Measurements from ENCODE around the gene GPR82. TPM values are rescaled to one million over a fixed set of nuclear protein-coding genes. Genes with fewer than 3 reads are reported as not detected.

The GPR82 gene
- total RNA-seq, 5 donors from 2014 or later (not counting 1 experiment from before 2014, with no cell fraction given), result 0.07 to 0.22 (median 0.15) TPM; not detected in 2

DNA sequence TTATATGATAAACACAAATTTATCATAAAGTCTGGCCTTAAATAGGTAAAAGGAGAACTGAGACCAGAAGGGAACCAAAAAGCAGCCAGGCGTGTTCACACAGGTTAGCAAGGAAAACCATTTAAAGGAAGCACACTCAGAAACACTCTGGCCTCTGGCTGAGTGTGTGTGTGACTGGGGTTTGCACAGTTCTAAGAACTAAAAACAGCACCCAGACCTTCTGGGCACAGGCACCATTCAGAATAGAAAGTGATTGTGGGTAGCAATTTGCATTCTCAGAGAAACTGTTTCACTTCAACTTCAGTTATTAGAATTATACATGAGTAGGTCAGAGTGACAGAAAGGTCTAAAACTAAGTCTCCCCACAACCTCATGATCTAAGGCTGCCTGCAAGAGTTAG lies 10.0 kb downstream of the GPR82 start:
- ATAC-seq (replicated peaks in 1 of 4) (peak in 1 of 4 experiments; percentile 28), DNase-seq (peak in 2 of 35 experiments; percentile 1 to 5)
- Mint-ChIP-seq H3K36me3 (peaks cover 5% of the 10 kb centered on the region), H3K4me3 (no peak overlapping the region), H3K4me1 (peaks cover 5 to 26% (median 12%) of the 10 kb centered on the region in 3 donors), H3K9me3 (no peaks in the 10 kb centered on the region), H3K27me3 (peaks cover 0 to 8% of the 10 kb centered on the region in 2 donors), H3K27ac (peak overlapping the region; percentile 9 to 74)
- POLR2A ChIA-PET, result no interaction called here
- CTCF ChIA-PET, result no interaction called here
- Histone ChIP-seq H3K27me3 (replicated peaks in 1 of 2; ENCODE audit: control insufficient read depth in 2 of 2, extremely low read depth in 1 of 2, insufficient read depth in 2 of 2, low read length in 1 of 2) (no peaks in the 10 kb centered on the region), H3K4me3 (ENCODE audit: control insufficient read depth in 1 of 2, extremely low read depth in 1 of 2, low read length in 1 of 2) (no peak overlapping the region), H3K4me1 (ENCODE audit: control insufficient read depth in 1 of 2, extremely low read depth in 1 of 2, insufficient read depth in 2 of 2, low read length in 2 of 2) (peaks cover 6 to 10% of the 10 kb centered on the region in 2 experiments), H3K36me3 (ENCODE audit: control insufficient read depth in 2 of 2, extremely low read depth in 1 of 2, insufficient read depth in 1 of 2, low read length in 1 of 2) (no peaks in the 10 kb centered on the region), H3K9me3 (no peaks in the 10 kb centered on the region), H3K27ac (ENCODE audit: low read length) (no peak overlapping the region)
- no CpG with 5 or more reads among the region's 1 CpG for WGBS (ENCODE audit: insufficient coverage)

DNA sequence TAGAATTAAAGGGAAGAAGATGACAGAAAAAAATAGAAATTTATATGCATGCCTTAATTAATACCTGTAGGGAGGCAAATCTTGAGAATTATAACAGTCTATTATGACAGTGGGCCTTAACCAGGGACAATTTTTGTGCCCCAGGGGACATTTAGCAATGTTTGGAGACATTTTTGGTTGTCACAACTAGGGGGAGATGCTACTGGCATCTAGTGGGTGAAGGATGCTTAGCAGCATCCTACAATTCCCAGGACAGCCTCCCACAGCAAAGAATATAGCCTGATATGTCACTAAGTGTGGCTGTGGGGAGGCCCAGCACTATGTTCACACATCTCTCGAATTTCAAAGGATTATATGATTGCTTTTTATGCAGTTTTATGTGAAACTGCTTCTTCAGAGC lies 10.5 kb downstream of the GPR82 start:
- WGBS (ENCODE audit: insufficient coverage), result no CpG with 5 or more reads among the region's 1 CpG
- Histone ChIP-seq H3K36me3 (ENCODE audit: control insufficient read depth in 2 of 2, extremely low read depth in 1 of 2, insufficient read depth in 1 of 2, low read length in 1 of 2) (no peaks in the 10 kb centered on the region), H3K27ac (ENCODE audit: low read length) (no peak overlapping the region), H3K4me1 (ENCODE audit: control insufficient read depth in 1 of 2, extremely low read depth in 1 of 2, insufficient read depth in 2 of 2, low read length in 2 of 2) (peaks cover 6 to 10% of the 10 kb centered on the region in 2 experiments), H3K27me3 (replicated peaks in 1 of 2; ENCODE audit: control insufficient read depth in 2 of 2, extremely low read depth in 1 of 2, insufficient read depth in 2 of 2, low read length in 1 of 2) (no peaks in the 10 kb centered on the region), H3K4me3 (ENCODE audit: control insufficient read depth in 1 of 2, extremely low read depth in 1 of 2, low read length in 1 of 2) (no peak overlapping the region), H3K9me3 (no peaks in the 10 kb centered on the region)
- Mint-ChIP-seq H3K27me3 (peaks cover 0 to 8% of the 10 kb centered on the region in 2 donors), H3K4me1 (peaks cover 5 to 26% (median 12%) of the 10 kb centered on the region in 3 donors), H3K27ac (peak overlapping the region; percentile 9 to 74), H3K9me3 (no peaks in the 10 kb centered on the region), H3K4me3 (no peak overlapping the region), H3K36me3 (peaks cover 5% of the 10 kb centered on the region)
- ChIA-PET CTCF (no interaction called here), POLR2A (no interaction called here)
- ATAC-seq (replicated peaks in 1 of 4) (peak in 1 of 4 experiments; percentile 32), DNase-seq (peak in 1 of 35 experiments; percentile 29)

DNA sequence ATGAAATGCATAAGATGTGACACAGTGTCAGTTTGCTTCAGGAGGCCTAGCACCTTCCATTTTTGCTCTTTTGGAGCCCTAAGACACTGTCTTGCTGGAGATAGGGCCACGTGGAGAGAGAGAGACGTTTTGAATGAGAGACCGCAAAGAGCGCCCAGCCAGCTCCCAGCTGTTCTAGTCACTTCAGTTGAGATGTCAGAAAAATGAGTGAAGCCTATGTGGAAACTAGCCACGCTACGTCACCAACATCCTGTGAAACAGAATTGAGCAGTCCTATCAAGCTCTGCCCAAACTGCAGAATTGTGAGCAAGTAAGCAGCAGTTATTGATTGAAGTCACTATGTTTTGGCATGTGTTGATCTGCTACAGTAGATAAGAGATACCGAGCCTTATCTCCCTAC lies 13.1 kb downstream of the GPR82 start:
- DNase-seq, result peak in 28 of 35 experiments; percentile 1 to 50 (median 12)

DNA sequence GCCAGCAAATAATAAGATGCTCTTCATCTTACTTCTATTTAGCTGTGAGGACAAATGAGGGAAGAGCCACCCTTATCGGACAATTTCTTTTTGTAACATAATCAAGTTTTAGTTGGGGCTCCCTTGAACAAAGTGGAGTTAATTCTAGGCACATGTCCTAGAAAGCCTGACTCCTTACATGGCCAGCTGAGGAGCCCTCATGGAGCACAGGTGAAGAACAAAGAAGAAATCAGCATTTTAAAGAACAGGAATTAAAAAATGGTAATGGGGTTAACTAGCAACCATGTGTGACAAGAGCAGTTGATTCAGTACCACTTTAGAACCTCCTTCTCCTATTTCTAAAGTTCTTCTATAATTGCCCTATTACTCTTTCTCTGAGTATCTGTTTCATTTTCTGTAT lies 15.9 kb downstream of the GPR82 start:
- Histone ChIP-seq H3K9me3 (no peaks in the 10 kb centered on the region), H3K4me1 (ENCODE audit: control insufficient read depth in 1 of 2, extremely low read depth in 1 of 2, insufficient read depth in 2 of 2, low read length in 2 of 2) (peaks cover 3 to 4% of the 10 kb centered on the region in 2 experiments), H3K27me3 (replicated peaks in 1 of 2; ENCODE audit: control insufficient read depth in 2 of 2, extremely low read depth in 1 of 2, insufficient read depth in 2 of 2, low read length in 1 of 2) (no peaks in the 10 kb centered on the region), H3K4me3 (ENCODE audit: control insufficient read depth in 1 of 2, extremely low read depth in 1 of 2, low read length in 1 of 2) (no peak overlapping the region), H3K27ac (ENCODE audit: low read length) (no peak overlapping the region), H3K36me3 (ENCODE audit: control insufficient read depth in 2 of 2, extremely low read depth in 1 of 2, insufficient read depth in 1 of 2, low read length in 1 of 2) (peaks cover 0 to 3% of the 10 kb centered on the region in 2 donors)
- Mint-ChIP-seq H3K27ac (no peak overlapping the region), H3K27me3 (peaks cover 0 to 8% of the 10 kb centered on the region in 2 donors), H3K4me3 (no peak overlapping the region), H3K36me3 (peaks cover 23% of the 10 kb centered on the region), H3K9me3 (no peaks in the 10 kb centered on the region), H3K4me1 (peaks cover 5 to 29% (median 13%) of the 10 kb centered on the region in 3 donors)
- ATAC-seq (replicated peaks in 1 of 4) (no peak), DNase-seq (no peak)
- WGBS (ENCODE audit: insufficient coverage), result no CpG with 5 or more reads among the region's 1 CpG
- POLR2A ChIA-PET, result interaction anchor here in 1 of 2 donors (0.6 kb wide), 2 partner anchors 9 to 39 kb away, joined by 3 to 4 read pairs; no protein-coding TSS in a partner anchor
- CTCF ChIA-PET, result interaction anchor here in 1 of 2 donors (0.6 to 1.2 kb wide), 2 partner anchors 19 to 142 kb away, joined by 3 to 7 read pairs; no protein-coding TSS in a partner anchor

More for the DNA sequence above, 13.1 kb downstream of the GPR82 start:
- Mint-ChIP-seq H3K27ac (peak overlapping the region in 1 of 2 donors; percentile 51), H3K27me3 (peaks cover 0 to 8% of the 10 kb centered on the region in 2 donors), H3K4me1 (peaks cover 5 to 31% (median 10%) of the 10 kb centered on the region in 3 donors), H3K36me3 (peaks cover 6% of the 10 kb centered on the region), H3K9me3 (no peaks in the 10 kb centered on the region), H3K4me3 (no peak overlapping the region)
- WGBS (ENCODE audit: insufficient coverage), result no CpG with 5 or more reads among the region's 7 CpGs
- CTCF ChIA-PET, result no interaction called here
- POLR2A ChIA-PET, result interaction anchor here in 1 of 2 donors (0.9 kb wide), 1 partner anchor 156 kb away, joined by 4 read pairs; no protein-coding TSS in a partner anchor
- Histone ChIP-seq H3K4me3 (ENCODE audit: control insufficient read depth in 1 of 2, extremely low read depth in 1 of 2, low read length in 1 of 2) (no peak overlapping the region), H3K36me3 (ENCODE audit: control insufficient read depth in 2 of 2, extremely low read depth in 1 of 2, insufficient read depth in 1 of 2, low read length in 1 of 2) (no peaks in the 10 kb centered on the region), H3K27ac (ENCODE audit: low read length) (no peak overlapping the region), H3K27me3 (replicated peaks in 1 of 2; ENCODE audit: control insufficient read depth in 2 of 2, extremely low read depth in 1 of 2, insufficient read depth in 2 of 2, low read length in 1 of 2) (no peaks in the 10 kb centered on the region), H3K9me3 (no peaks in the 10 kb centered on the region), H3K4me1 (ENCODE audit: control insufficient read depth in 1 of 2, extremely low read depth in 1 of 2, insufficient read depth in 2 of 2, low read length in 2 of 2) (peaks cover 6 to 10% of the 10 kb centered on the region in 2 experiments)
- peak in 2 of 4 experiments; percentile 54 to 70 for ATAC-seq (replicated peaks in 1 of 4)

DNA sequence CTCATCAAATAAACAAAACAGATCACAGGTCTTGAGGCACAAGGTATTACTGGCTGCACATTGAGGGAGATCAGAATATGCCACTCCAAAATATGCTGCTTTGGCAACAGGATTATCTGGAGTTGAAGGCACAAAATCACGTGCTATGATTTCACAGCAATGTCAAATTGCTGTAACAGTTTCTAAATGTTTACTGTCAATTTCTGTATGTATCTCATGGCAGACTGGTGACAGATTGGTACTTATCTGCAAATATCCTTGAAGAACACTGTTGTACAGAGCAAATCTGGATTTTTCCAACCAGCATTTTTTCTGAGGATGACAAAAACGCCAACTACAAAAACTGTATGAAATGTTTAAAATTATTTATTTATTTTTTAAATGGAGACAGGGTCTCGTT lies 26.7 kb downstream of the GPR82 start:
- Histone ChIP-seq H3K4me3 (ENCODE audit: control insufficient read depth in 1 of 2, extremely low read depth in 1 of 2, low read length in 1 of 2) (no peak overlapping the region), H3K36me3 (ENCODE audit: control insufficient read depth in 2 of 2, extremely low read depth in 1 of 2, insufficient read depth in 1 of 2, low read length in 1 of 2) (no peaks in the 10 kb centered on the region), H3K27ac (ENCODE audit: low read length) (no peak overlapping the region), H3K4me1 (ENCODE audit: control insufficient read depth in 1 of 2, extremely low read depth in 1 of 2, insufficient read depth in 2 of 2, low read length in 2 of 2) (peaks cover 0 to 2% of the 10 kb centered on the region in 2 experiments), H3K27me3 (replicated peaks in 1 of 2; ENCODE audit: control insufficient read depth in 2 of 2, extremely low read depth in 1 of 2, insufficient read depth in 2 of 2, low read length in 1 of 2) (no peaks in the 10 kb centered on the region), H3K9me3 (no peaks in the 10 kb centered on the region)
- ChIA-PET CTCF (interaction anchor here in 1 of 2 donors (0.5 kb wide), 1 partner anchor 22 kb away, joined by 4 read pairs; no protein-coding TSS in a partner anchor), POLR2A (no interaction called here)
- Mint-ChIP-seq H3K36me3 (peaks cover 12% of the 10 kb centered on the region), H3K4me1 (peaks cover 0 to 3% (median 0%) of the 10 kb centered on the region in 3 donors), H3K9me3 (no peaks in the 10 kb centered on the region), H3K27me3 (no peaks in the 10 kb centered on the region), H3K27ac (no peak overlapping the region), H3K4me3 (no peak overlapping the region)
- WGBS (ENCODE audit: insufficient coverage), result no CpG with 5 or more reads among the region's 3 CpGs
- no peak for DNase-seq
- no peak for ATAC-seq (replicated peaks in 1 of 4)

DNA sequence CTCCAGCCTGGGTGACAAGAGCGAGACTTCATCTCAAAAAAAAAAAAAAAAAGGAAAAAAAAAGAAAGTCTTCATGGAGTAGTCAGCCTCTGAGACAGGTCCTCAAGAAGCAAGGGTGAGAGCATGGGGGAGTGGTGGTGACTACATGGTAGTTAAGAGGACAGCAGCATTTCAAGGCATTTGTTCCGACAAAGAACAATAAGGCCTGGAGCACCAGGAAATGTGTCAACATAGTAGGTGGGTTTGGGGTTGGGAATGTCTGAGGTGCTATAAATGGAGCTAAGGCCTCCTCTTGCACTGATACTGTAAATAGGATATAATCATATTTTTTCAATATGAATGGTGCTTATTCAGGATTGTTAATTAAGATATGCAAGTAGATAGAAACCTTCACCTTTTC lies 34.4 kb downstream of the GPR82 start:
- CTCF ChIA-PET, result interaction anchor here (0.7 to 2.7 kb wide), 2 partner anchors 200 to 578 kb away, joined by 3 to 9 read pairs; no protein-coding TSS in a partner anchor

More for the DNA sequence above, 34.4 kb downstream of the GPR82 start:
- no peak overlapping the region for H3K4me3 Mint-ChIP-seq
- no peaks in the 10 kb centered on the region for H3K27me3 ChIP-seq (replicated peaks in 1 of 2; ENCODE audit: control insufficient read depth in 2 of 2, extremely low read depth in 1 of 2, insufficient read depth in 2 of 2, low read length in 1 of 2)
- H3K27ac ChIP-seq (ENCODE audit: low read length), result no peak overlapping the region
- ATAC-seq (replicated peaks in 1 of 4) (no peak), DNase-seq (no peak)
- peaks cover 8% of the 10 kb centered on the region for H3K36me3 Mint-ChIP-seq
- no CpG with 5 or more reads among the region's 2 CpGs for WGBS (ENCODE audit: insufficient coverage)
- no peak overlapping the region for H3K27ac Mint-ChIP-seq
- H3K36me3 ChIP-seq (ENCODE audit: control insufficient read depth in 2 of 2, extremely low read depth in 1 of 2, insufficient read depth in 1 of 2, low read length in 1 of 2), result no peaks in the 10 kb centered on the region
- no peak overlapping the region for H3K4me3 ChIP-seq (ENCODE audit: control insufficient read depth in 1 of 2, extremely low read depth in 1 of 2, low read length in 1 of 2)
- POLR2A ChIA-PET, result interaction anchor here (0.5 to 0.6 kb wide), 2 partner anchors 74 to 466 kb away, joined by 3 to 10 read pairs; no protein-coding TSS in a partner anchor
- H3K9me3 ChIP-seq, result no peaks in the 10 kb centered on the region
- peaks cover 0 to 3% of the 10 kb centered on the region in 2 donors for H3K27me3 Mint-ChIP-seq
- no peaks in the 10 kb centered on the region for H3K4me1 ChIP-seq (ENCODE audit: control insufficient read depth in 1 of 2, extremely low read depth in 1 of 2, insufficient read depth in 2 of 2, low read length in 2 of 2)
- H3K4me1 Mint-ChIP-seq, result peaks cover 0 to 27% (median 10%) of the 10 kb centered on the region in 3 donors
- no peaks in the 10 kb centered on the region for H3K9me3 Mint-ChIP-seq
